Stimulated activated CD4-positive, alpha-beta T cell treated with anti-CD3 and anti-CD28 coated beads, Interleukin-12 subunit alpha, Interleukin-12 subunit beta, amount 100 ng/mL, for 48 hours (primary cell): ENCODE data around the gene SAXO2.
"Not testable (repeated sequence)": the region's sequence is repeated elsewhere in the genome, so short reads cannot be mapped to it uniquely, and the experiment has no call there.

Experiments
- DNase-seq, 3 donors: peaks; one replicate each; pipeline ENCODE4 v3.0.0-alpha.2; 2020; ENCODE audit warnings: low read depth in 2 of 3, low spot score in 1 of 3

The SAXO2 gene, protein sequence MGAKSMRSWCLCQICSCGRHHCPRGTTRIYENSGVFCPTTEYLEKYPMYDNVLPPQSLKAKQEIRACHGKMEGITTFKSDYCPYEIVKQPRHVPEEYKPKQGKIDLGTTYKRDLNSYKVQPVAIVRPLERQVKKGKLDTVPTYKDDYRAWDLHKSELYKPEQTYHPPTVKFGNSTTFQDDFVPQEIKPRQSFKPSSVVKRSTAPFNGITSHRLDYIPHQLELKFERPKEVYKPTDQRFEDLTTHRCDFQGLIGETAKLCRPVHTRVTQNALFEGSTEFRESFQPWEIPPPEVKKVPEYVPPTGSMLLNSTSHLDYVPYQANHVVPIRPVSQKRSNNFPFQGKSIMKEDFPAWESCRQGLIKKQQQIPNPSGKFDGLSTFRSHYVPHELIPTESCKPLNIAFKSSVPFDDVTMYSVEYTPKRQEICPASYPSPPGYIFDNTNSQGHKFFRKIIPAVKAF

DNA sequence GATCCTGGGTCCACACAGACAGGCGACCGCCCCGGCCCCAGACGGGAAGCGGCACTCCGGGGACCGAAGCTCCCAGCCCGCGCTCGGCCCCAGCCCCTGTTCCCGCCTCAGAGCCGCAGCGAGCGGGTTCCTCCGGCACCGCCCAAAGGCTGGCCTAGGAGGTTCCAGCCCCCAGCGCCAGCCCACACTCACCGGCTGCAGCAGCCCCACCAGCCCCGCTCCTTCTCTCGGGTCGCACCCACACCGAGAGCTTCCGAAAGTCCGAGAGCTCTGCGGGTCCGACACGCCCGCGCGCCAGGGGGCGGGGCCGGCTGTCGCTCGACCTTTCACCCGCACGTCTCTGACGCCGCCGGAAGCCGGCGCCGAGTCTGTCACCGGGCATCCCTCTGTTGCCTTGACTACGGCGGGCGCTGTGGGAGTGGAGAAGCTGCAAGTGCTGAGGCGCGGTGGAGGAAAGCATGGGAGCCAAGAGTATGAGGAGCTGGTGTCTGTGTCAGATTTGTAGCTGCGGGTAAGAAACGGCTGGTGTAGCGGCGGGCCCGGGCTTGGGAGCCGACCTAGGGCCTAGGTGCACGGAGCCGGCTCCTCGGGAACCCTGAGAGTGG, at the start of gene SAXO2, which contains the start of gene EFL1:
SAXO2 (plus strand) TSS at position 397 of the 605 bp plus-strand sequence; CDS start at position 459, 62 bp downstream.
EFL1 (minus strand) TSS at position 313 of the 605 bp plus-strand sequence. CDS start 956 bp downstream, outside the sequence.
- DNase-seq, result peak; percentile 78 to 94 (median 87)

DNA sequence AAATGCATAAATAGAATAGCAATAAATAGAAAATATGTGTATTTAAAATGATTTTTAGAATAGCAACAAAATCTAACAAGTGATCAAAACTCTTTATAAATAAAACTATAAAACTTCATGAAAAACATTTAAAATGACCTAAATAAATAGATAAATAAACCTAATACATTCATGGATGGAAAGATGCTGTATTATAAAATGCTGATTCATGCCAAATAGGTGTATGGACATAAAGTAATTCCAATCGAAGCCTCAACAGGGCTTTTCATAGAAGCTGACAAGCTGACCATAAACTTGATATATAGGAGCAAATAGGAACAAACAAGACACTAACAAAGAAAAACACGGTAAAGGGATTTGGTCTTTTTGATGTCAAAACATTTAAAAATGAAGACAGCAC, 46.5 kb upstream of the SAXO2 start:
- DNase-seq, result not testable (repeated sequence)

DNA sequence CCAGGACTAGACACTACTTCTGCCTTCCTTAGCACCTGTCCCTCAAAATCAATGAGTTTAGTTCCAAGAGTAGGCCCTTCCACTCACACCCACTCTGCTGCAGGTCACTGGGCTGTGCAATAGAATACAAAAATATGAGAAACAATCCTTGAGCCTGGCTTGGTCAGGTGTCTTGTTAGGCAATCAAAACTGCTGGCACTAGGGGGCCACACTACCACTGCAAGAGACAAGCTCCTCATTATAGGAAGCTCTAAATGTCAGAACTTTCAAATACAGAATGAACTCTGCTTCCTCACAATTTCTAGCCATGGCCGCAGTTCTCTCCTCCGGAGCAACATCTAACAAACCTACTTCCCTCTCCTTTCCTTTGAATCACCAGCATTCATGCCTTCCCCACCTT, 41.1 kb upstream of the SAXO2 start:
- peak in 1 of 3 donors; percentile 5 for DNase-seq

DNA sequence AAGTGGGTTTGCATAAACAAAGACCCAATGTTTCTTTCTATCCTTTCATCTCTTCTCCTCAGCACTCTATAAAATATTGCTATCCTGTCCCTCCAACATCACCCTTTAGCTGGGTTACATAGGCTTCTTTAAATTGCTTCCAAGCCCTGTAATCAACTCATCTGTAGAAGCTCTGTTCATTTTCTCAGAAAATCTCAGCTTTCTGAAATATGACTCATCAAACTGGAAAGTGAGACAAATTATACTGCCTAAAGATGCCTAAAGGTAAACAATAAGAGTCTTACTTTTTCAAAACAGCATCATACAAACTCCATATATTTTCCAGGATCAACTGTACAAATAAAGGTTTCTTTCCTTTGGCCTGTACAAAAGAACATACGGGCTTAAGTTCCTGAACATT, 33.9 kb upstream of the SAXO2 start:
- DNase-seq, result no peak

DNA sequence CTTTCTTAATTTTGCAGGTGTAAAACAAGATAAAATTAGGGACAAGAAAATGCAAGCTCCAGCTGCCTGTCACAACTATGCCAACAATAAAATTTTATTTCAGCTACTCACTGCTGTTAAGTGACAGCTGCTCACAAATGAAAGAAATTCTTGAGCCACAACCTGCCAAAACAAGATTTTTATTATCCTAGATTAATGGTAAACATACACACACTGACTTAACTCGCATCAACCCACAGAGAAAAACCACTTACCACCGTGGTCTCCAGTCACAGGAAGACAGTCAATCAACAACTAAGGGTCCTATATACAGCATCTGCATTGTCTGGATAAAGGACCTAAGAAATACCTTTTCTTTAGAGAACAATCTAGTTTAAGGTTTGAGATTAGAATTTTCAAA, 31.4 kb upstream of the SAXO2 start:
- DNase-seq, result no peak

DNA sequence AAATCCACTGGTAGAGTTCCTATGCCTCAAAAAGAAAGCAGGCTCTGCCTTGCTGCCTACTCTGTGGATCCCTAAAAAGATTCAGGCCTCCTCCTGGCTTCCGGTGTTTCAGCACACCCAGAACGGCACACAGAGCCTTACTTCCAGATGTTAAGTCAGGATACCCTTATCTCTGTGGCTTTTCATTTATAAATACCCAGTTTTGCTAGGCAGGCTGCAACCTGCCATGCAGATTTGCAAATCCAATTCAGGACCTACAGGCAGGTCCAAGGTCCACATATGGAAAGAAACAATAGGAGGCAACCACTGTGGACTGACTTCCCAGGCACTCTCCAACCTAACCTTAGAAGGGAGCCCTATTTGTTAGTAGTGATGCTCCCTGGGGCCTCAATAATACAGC, 30.8 kb upstream of the SAXO2 start:
- DNase-seq, result no peak

DNA sequence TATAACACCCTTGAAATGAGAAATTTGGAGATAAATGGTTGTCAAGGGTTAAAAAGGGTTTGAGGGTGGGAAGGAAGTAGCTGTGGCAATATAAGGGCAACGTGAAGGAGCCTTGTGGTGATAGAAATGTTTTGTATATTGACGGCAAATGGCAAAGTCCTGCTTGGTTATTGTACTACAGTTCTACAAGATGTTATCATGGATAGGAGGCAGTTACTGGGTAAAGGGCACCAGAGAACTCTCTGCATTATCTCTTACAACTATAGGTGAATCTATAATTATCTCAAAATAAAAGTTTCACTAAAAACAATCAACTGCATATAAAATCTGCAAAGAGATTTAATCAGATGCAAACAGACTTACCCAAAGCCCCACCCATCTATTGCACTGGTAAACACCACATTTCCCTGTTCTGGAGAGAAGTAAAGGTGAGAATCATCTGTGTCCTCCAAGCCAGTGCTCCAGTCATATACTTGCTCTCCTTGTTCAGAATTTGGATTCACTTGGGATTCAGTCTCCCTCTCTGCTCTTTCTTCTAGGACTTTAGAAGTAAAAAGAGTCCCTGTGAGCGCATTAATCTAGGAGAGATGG, 24.6 kb upstream of the SAXO2 start:
- DNase-seq, result not testable (repeated sequence)

DNA sequence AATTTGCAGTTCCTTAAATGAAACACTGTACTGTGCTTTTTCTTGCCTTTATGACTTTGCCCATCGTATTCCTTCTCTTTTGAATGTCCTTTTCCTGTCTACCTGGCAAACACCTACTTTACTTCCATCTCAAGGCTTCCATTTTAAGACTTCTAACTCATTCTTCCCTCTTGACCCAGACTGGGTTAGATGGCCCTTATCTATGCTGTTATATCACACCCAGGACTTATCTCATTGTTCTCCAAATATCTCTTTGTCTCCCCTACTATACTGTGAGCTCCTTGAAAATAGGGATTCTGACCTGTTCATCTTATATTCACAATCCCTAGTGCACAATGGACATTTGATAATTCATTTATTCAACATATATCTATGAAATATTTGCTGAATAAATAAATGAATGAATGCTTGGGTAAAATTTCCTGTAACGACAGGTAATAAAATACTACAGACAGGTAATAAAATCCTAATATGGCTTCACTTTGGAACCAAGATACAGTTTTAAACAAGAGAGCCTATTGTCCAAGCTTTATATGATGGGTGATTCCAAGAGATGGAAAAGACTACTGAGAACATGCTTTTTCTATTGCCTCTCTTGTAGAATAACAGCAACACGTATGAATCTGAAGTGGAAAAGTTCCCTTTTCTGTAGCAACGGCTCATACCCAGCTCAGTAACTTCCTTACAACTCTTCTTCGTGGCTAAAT, 22.8 kb upstream of the SAXO2 start:
- no peak for DNase-seq

DNA sequence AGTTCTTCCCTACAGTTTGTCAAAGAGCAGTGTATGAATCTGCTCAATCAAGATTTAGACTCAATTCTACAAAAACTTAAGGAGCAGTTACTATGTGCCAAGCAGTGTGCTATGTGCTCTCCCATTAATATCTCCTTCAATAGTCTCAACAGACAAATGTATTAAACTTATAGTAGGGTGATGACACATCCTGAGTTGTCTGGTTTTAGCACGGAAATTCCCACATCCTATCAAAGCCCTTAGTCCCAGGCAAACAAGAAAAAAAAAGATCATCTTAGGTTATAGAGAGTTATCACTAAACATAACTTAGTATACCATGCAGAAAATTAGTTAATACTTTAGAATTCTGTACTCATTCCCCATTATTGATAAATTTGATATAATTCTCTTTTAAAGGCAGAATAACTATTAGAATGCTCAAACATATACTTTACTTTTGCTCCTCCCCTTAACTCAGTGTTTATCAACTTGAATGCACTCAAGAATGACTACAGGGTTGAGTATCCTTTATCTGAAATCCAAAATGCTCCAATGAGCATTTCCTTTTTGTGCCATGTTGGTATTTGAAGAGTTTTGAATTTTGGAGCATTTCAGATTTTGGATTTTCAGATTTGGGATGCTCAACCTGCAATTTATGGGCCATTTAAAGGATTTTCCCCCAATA, 20.6 kb upstream of the SAXO2 start:
- DNase-seq, result not testable (repeated sequence)

DNA sequence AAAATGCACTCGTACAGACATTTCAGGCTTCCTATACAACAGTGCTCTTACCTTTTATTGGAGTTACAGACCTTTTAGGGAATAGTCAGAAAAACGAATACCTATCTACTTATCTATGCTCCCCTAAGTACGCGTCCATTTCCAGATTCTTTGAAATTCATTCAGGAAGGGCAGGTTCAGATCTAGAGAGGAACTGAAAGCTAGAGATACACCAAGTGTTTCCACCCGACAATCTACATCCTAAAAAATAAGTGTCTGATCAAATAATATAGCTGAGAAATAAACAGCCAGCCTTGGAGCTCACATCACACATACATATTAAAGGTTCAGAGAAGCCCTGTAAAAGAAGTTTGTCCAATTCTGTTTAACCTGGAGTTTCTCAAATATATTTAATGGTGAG, 19.0 kb upstream of the SAXO2 start:
- not testable (repeated sequence) for DNase-seq

DNA sequence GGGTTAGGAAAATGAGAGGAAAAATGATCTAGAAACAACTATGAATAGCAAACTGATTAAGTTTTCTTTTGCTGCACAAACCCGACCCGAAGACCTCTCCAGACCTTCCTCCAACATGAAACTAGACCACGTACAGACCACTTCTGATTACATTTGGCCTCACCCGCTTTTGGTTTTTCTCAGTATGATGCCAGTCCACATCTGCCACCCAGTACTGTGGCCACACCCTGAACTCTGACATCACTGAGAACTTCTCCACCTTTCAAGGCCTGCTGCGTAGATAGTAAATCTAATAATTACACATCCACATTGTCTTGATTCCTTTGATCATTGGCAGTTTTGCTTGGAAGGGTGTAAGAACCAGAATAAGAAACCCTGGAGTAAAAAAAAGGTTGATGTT, 16.7 kb upstream of the SAXO2 start:
- DNase-seq, result not testable (repeated sequence)

DNA sequence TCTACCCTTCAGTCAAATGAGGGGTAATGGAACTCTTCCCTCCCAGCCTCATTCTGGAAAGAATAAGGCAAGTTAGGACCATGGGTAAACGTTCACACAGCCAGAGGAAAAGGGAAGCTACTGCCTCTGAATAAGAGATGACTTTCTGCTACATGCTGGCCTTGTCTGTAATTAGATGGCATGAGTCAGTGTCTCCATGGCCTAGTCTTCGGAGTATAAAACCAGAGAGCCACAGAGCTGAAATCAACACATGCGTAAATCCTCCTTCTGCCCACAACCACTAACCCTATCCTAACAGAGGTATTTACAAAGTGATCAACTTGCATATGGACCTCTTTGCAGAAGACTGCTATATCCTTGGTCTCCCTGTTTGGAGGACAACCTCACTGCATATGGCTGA, 14.4 kb upstream of the SAXO2 start:
- not testable (repeated sequence) for DNase-seq

DNA sequence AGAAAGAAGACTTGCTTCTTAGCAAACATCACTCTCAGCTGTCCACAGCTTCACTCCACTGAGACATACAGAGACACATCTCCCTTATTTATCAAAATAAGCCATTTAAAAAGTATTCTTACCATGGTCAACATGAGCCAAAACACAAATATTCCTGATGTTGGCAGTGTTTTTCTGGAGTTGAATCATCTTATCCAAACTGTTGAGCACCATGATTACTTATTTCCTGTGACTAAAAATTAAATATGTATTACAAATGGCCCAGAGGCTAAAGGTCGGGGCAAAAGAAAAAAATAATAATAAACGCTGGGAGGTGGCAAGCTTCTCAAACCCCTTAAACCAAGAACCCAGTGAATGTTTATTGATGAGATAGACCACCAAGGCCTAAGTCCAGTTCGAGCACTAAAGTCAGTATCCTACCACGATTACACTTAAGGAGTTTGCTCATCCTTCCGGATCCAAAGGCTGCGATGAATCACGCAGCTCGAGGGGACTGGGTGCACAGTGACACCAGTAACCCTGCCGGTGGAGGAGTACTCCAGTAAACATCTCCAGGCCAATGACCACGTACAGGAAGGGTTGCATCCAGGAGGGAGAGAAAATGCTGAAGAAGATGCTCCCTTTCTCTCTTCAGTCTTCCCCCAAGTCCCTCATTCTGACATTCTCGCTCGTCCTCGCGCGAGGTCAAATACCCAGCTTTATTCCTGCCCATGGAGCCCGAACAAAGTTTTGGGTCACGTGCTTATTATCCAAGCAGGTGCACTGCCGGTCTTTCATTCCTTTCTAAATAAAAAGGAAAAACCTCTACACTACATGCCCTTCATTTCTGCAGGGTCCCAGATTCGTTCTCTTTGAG, 824 bp upstream of the SAXO2 start:
- DNase-seq, result peak; percentile 38 to 40 (median 39)

DNA sequence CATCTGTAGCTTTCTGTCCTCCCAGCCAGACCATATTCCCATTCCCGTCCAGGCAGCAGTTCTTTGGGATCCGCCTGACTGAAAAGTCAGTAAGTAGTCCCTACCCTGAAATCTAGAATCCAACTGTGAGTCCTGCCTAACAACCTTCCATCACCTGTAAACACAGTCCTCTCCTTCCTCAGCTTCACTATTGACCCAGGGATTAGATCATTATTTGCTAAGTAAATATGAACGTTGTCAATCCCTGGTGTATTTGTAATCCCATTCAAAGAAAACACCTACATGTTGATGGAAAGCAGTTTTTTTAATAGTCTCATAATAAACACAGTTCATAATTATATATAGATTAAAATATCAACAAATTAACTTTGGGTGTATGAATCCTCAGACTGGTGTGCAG, 732 bp downstream of the SAXO2 start:
- DNase-seq, result no peak

DNA sequence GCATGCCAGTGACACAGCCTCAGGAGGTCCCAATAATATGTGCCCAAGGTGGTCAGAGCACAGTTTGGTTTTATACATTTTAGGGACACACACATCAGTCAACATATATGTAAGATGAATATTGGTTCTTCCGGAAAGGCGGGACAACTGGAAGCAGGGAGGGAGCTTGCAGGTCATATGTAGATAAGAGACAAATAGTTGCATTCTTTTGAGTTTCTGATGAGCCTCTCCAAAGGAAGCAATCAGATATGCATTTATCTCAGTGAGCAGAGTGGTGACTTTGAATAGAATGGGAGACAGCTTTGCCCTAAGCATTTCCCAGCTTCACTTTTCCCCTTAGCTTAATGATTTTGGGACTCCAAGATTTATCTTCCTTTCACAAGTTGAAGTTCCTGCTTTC, 4.5 kb downstream of the SAXO2 start:
- DNase-seq, result not testable (repeated sequence)

DNA sequence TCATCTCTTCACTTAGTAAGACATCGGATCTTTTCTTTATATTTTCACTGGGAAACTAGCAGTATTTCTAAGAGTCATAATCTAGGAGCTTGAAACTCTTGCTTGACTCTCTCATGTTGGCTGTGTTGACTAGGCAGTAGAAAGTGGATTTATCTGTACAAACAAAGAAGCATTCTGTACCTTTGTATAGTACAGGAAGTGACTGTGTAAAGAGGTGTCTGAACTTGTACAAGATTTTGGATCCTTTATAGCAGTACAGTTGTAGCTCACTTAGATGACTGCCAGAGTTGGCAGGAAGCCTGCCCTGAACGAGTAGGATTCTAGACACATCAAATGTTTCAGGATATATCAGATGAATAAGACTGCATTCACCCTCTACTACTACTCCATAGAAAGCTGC, 5.8 kb downstream of the SAXO2 start:
- not testable (repeated sequence) for DNase-seq

DNA sequence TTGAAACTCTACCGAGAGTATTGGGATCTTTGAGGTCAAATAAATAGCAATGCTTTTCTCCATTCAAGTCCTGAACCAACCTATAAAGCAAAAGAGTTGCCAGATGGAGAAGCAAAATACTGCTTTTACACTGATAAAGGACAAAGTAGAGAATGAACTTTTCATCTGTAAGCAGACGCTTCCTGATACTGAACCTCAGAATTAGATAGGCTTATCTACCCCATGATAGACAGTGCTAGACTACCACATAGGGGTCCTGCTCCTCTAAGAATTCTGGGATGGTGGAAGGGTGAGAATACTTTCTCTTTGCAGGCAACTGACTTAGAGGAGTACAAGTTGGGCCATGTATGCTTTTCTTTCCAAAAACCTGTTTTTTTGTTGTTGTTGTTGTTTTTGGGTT, 9.5 kb downstream of the SAXO2 start:
- no peak for DNase-seq

DNA sequence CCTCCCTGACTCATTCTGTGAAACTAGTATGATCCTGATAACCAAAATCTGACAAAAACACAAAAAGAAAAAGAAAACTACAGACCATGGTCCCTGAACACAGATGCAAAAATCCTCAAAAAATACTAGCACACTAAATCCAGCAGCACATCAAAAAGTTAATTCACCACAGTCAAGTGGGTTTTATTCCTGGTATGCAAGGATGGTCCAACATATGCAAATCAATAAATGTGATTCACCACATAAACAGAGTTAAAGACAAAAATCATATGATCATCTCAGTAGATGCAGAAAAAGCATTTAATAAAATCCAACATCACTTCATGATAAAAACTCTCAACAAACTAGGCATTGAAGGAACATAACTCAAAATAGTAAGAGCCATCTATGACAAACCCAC, 12.8 kb downstream of the SAXO2 start:
- no peak for DNase-seq

DNA sequence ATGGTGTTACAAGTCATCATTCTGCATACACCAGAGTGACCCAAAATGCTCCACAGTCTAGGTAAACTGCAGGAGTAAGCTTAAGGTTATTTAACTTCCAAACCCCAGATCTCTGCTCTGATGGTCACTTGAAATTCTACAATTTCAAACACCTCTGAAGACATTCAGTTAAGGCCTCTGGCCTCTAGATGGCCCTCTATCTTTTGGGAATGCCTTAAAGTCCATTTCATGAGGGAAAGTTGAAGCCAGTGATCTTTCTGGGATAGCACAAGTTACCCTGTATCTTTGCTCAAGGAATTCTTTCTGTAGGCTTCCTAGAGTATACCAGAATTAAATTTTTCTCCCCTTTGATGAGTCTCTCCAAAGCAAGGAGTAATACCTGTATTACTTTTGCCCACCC, 18.7 kb downstream of the SAXO2 start:
- not testable (repeated sequence) for DNase-seq

DNA sequence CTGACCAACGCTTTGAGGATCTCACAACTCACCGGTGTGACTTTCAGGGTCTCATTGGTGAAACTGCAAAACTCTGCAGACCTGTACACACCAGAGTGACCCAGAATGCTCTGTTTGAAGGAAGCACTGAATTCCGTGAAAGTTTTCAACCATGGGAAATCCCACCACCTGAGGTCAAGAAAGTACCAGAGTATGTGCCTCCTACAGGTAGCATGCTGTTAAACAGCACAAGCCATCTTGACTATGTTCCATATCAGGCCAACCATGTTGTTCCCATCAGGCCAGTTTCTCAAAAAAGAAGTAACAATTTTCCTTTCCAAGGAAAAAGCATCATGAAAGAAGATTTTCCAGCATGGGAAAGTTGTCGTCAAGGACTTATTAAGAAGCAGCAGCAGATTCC, 19.8 kb downstream of the SAXO2 start:
- DNase-seq, result not testable (repeated sequence)
